OCI-LY1 (cell line): ENCODE measurements around the gene SRL.

ENCODE experiments used
- H2AFZ ChIP-seq: fragments of 200-600 bp; sonication (generic), shearing (Covaris generic); 2 replicates; pipeline ENCODE4 v1.6.0; 2014; ENCODE audit warnings: antibody characterized with exemption, mild to moderate bottlenecking, low read length
- H3F3A ChIP-seq: fragments of 200-600 bp; sonication (generic), shearing (Covaris generic); 2 replicates; pipeline ENCODE4 v1.6.0; 2014; ENCODE audit warnings: mild to moderate bottlenecking, antibody characterized with exemption, low read length, moderate library complexity; ENCODE audit not compliant: insufficient read depth
- H3K27ac ChIP-seq: fragments of 200-600 bp; sonication (generic); 2 replicates; pipeline ENCODE4 v1.5.1; 2014; ENCODE audit warnings: low read length, mixed run types, mild to moderate bottlenecking, low read depth; ENCODE audit not compliant: poor library complexity, severe bottlenecking
- H3K27me3 ChIP-seq: fragments of 200-600 bp; sonication (generic); 2 replicates; pipeline ENCODE4 v1.6.0; 2014; ENCODE audit warnings: antibody characterized with exemption, mild to moderate bottlenecking, low read length, moderate library complexity; ENCODE audit not compliant: insufficient read depth
- H3K36me3 ChIP-seq: fragments of 200-600 bp; sonication (generic); 2 replicates; pipeline ENCODE4 v1.6.1; 2014; ENCODE audit warnings: mild to moderate bottlenecking, antibody characterized with exemption, low read length, moderate library complexity, mixed read lengths; ENCODE audit not compliant: insufficient read depth
- H3K4me1 ChIP-seq: fragments of 200-600 bp; sonication (generic); 2 replicates; pipeline ENCODE4 v1.5.1; 2014; ENCODE audit warnings: mild to moderate bottlenecking, low read length, moderate library complexity; ENCODE audit not compliant: insufficient read depth, severe bottlenecking
- H3K4me2 ChIP-seq: fragments of 200-600 bp; sonication (generic), shearing (Covaris generic); 2 replicates; pipeline ENCODE4 v1.6.1; 2014; ENCODE audit warnings: low read length
- H3K4me3 ChIP-seq: fragments of 200-600 bp; sonication (generic); 2 replicates; pipeline ENCODE4 v1.5.1; 2014; ENCODE audit warnings: low read length, low read depth, mild to moderate bottlenecking, mixed read lengths; ENCODE audit not compliant: poor library complexity, severe bottlenecking
- H3K79me2 ChIP-seq: fragments of 200-600 bp; shearing (Covaris generic); 2 replicates; pipeline ENCODE4 v1.6.1; 2016; ENCODE audit warnings: mixed run types, low read length, mixed read lengths; ENCODE audit not compliant: insufficient read depth
- H3K9ac ChIP-seq: fragments of 200-600 bp; sonication (generic), shearing (Covaris generic); 2 replicates; pipeline ENCODE4 v1.6.1; 2014; ENCODE audit warnings: mild to moderate bottlenecking, low read length, mixed read lengths
- H3K9me2 ChIP-seq: fragments of 200-600 bp; sonication (generic), shearing (Covaris generic); 2 replicates; pipeline ENCODE4 v1.6.1; 2014; ENCODE audit warnings: low read depth, mild to moderate bottlenecking, low read length, mixed read lengths
- H3K9me3 ChIP-seq: fragments of 200-600 bp; shearing (Covaris generic); 2 replicates; pipeline ENCODE4 v1.6.1; 2014; ENCODE audit warnings: low read length, mixed read lengths
- H4K20me1 ChIP-seq: fragments of 200-600 bp; sonication (generic), shearing (Covaris generic); 2 replicates; pipeline ENCODE4 v1.6.0; 2016; ENCODE audit warnings: mild to moderate bottlenecking, low read length; ENCODE audit not compliant: insufficient read depth
- EZH2 ChIP-seq: fragments of 200-600 bp; sonication (generic), shearing (Covaris generic); IDR thresholded peaks from 2 replicates; pipeline ENCODE4 v1.8.0; 2017; ENCODE audit warnings: borderline replicate concordance, mixed run types, mild to moderate bottlenecking, antibody characterized with exemption, low read length, moderate library complexity, mixed read lengths
- TF ChIP-seq, protein P1 (sequence below): fragments of 200-600 bp; sonication (generic), shearing (Covaris generic); IDR thresholded peaks from 2 replicates; pipeline ENCODE4 v1.5.1; 2017; ENCODE audit warnings: mild to moderate bottlenecking, antibody characterized with exemption, low read length, moderate library complexity, mixed read lengths

Gene SRL

DNA sequence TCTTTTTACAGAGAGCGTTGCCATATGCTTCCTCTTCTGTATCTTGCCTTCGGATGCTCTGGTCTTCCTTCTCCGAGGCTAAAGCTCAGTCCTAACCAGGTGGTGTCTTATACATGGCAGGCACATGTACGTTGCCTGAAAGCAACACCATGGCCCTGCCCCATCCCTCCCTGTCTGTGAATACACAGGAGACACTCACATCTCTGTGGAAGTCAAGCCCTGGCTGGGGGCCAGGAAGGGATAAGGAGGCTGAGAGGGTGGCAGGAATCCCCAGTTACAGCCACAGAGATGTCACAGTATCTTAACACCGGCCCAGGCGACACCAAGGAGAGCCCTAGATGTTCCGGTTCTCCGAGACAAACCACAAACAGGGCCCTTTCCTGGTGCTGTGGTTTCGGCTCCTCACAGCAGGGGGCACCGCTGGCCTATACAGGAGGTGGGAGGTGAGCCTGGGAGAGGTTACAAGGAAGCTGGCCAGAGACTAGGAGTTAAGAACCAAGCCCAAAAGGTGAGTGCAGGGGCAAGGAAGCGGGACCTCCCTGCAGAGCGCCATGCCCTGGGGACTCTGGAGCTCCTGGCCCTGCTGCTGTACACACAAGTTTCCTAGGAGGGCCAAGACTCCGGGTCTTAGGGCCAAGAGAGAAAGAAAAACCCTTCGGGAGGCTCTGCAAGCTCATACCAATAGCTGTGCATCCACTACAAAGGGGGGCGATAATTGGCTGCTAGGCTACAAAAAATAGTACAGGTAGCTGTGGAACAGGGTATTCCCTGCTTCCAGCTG lies 41.7 kb downstream of the SRL start:
- Histone ChIP-seq H3K9me3 (no peaks in the 10 kb centered on the region), H3K4me3 (no peak overlapping the region), H3K4me2 (no peak overlapping the region), H3K27ac (no peak overlapping the region), H3K36me3 (no peaks in the 10 kb centered on the region), H3K9me2 (no peaks in the 10 kb centered on the region), H3K9ac (no peak overlapping the region), H2AFZ (no peak overlapping the region), H3K4me1 (no peaks in the 10 kb centered on the region), H3K27me3 (no peaks in the 10 kb centered on the region), H3K79me2 (no peaks in the 10 kb centered on the region), H3F3A (no peaks in the 10 kb centered on the region), H4K20me1 (no peaks in the 10 kb centered on the region)
- TF ChIP-seq, protein P1, sequence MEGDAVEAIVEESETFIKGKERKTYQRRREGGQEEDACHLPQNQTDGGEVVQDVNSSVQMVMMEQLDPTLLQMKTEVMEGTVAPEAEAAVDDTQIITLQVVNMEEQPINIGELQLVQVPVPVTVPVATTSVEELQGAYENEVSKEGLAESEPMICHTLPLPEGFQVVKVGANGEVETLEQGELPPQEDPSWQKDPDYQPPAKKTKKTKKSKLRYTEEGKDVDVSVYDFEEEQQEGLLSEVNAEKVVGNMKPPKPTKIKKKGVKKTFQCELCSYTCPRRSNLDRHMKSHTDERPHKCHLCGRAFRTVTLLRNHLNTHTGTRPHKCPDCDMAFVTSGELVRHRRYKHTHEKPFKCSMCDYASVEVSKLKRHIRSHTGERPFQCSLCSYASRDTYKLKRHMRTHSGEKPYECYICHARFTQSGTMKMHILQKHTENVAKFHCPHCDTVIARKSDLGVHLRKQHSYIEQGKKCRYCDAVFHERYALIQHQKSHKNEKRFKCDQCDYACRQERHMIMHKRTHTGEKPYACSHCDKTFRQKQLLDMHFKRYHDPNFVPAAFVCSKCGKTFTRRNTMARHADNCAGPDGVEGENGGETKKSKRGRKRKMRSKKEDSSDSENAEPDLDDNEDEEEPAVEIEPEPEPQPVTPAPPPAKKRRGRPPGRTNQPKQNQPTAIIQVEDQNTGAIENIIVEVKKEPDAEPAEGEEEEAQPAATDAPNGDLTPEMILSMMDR = peak; percentile 69
- no peak for TF ChIP-seq EZH2

DNA sequence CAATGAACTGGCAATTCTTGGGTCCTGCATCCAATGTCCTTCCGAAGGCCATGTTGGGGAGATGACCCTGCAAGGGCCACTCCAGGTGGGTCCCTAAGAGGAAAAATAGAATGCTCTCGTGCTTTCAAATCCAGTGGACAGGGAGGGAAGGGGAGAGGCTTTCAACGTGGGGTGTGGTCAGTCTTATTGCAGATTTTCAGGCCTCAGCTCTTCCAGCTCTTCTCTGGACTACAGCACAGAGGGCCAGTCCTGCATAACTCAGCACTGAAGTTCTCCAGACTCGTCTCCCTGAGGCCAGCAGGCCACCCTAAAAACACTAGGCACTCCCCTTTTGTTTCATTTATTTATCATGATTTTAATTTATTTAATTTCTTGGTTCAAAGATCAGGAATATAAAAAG lies 43.1 kb downstream of the SRL start:
- no peaks in the 10 kb centered on the region for H3K36me3 ChIP-seq
- no peak overlapping the region for H2AFZ ChIP-seq
- no peaks in the 10 kb centered on the region for H3K4me1 ChIP-seq
- no peak overlapping the region for H3K4me3 ChIP-seq
- H3K9ac ChIP-seq = no peak overlapping the region
- H3K27me3 ChIP-seq = no peaks in the 10 kb centered on the region
- no peaks in the 10 kb centered on the region for H3K9me2 ChIP-seq
- TF ChIP-seq EZH2 = no peak
- TF ChIP-seq, protein P1 = no peak
- H3K27ac ChIP-seq = no peak overlapping the region
- no peaks in the 10 kb centered on the region for H3K79me2 ChIP-seq
- H3K4me2 ChIP-seq = no peak overlapping the region
- no peaks in the 10 kb centered on the region for H3K9me3 ChIP-seq
- no peaks in the 10 kb centered on the region for H4K20me1 ChIP-seq
- H3F3A ChIP-seq = no peaks in the 10 kb centered on the region

DNA sequence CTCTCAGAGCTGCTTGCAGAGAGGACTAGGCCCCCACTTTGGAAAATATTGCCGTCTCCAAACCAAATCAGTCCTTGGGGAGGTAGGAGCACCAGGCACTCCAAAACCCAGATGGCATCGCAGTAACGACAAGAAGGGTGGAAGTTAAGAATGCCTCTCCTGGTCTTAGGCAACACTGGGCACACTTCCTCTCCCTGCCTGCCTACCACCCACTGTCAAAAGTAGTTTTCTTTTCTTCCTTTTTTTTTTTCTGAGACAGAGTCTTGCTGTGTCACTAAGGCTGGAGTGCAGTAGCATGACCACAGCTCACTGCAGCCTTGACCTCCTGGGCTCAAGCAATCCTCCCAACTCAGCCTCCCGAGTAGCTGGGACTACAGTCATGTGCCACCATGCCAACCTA lies 47.2 kb downstream of the SRL start:
- Histone ChIP-seq H3K4me3 (no peak overlapping the region), H3K27me3 (peaks cover 9% of the 10 kb centered on the region; the same call in 1 of the 2 replicates), H3K36me3 (no peaks in the 10 kb centered on the region), H4K20me1 (no peaks in the 10 kb centered on the region), H3K4me1 (no peaks in the 10 kb centered on the region), H3K79me2 (no peaks in the 10 kb centered on the region), H3K4me2 (no peak overlapping the region), H3K27ac (no peak overlapping the region), H3K9ac (no peak overlapping the region), H2AFZ (no peak overlapping the region), H3K9me2 (no peaks in the 10 kb centered on the region), H3K9me3 (no peaks in the 10 kb centered on the region), H3F3A (no peaks in the 10 kb centered on the region)
- TF ChIP-seq, protein P1 = no peak
- TF ChIP-seq EZH2 = no peak
